Measurements from ENCODE around the gene ABO. TPM values are rescaled to one million over a fixed set of nuclear protein-coding genes. Genes with fewer than 3 reads are reported as not detected.

The ABO gene
- total and polyA plus RNA-seq, 10 of the 15 experiments (the other 5 are each of a cell fraction or from before 2014, with no cell fraction given), result 0.10 TPM; not detected in 9

DNA sequence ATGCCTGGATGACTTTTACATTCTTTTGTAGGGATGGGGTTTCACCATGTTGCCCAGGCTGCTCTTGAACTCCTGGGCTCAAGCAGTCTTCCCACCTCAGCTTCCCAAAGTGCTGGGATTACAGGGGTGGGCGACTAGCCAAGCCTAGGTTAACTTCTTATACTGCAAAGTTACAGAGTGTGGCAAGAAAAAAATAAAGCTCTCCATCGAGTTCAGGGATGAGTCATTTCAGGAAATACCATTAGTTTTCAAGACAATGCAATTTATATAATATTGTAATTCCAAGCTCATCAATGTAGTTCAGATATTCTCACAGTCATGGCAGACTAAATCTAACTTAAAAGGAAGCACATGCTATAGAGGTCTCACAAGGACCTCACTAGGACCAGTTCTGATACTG lies 11.5 kb upstream of the ABO start:
- intact Hi-C loops (cut with micrococcal nuclease; ENCODE audit: unreplicated experiment), result no loop called here
- H3K36me3 ChIP-seq (ENCODE audit: control insufficient read depth in 2 of 2, insufficient read depth in 2 of 2, low read length in 1 of 2), result no peaks in the 10 kb centered on the region
- FAIRE-seq (no peak), DNase-seq (ENCODE audit: low read depth, low spot score) (no peak), ATAC-seq (no peak)
- CTCF ChIA-PET, result interaction anchor here (1.2 to 1.4 kb wide), 2 partner anchors 97 to 105 kb away, joined by 3 to 4 read pairs; no protein-coding TSS in a partner anchor
- H3K9me3 ChIP-seq (replicated peaks; ENCODE audit: control insufficient read depth, insufficient read depth, low read length), result peaks cover 2% of the 10 kb centered on the region; the same call in 1 of the 3 replicates
- H3K79me2 ChIP-seq (ENCODE audit: control insufficient read depth, insufficient read depth, low read length), result no peaks in the 10 kb centered on the region
- H2AFZ ChIP-seq (ENCODE audit: control insufficient read depth, low read depth, low read length), result no peak overlapping the region
- in situ Hi-C loops (cut with MboI), result no loop called here
- SMC1A ChIA-PET (ENCODE audit: uncharacterized antibody, unreplicated experiment), result no interaction called here
- RAD21 ChIA-PET (ENCODE audit: unreplicated experiment), result no interaction called here
- H3K4me1 ChIP-seq (ENCODE audit: control insufficient read depth, insufficient read depth, low read length), result no peaks in the 10 kb centered on the region
- H3K4me2 ChIP-seq (ENCODE audit: control insufficient read depth, insufficient read depth), result no peak overlapping the region
- no peak overlapping the region for H3K27ac ChIP-seq (ENCODE audit: control insufficient read depth, insufficient read depth)
- POLR2A ChIA-PET, result no interaction called here
- WGBS (ENCODE audit: insufficient coverage, insufficient replicate concordance, low lambda C conversion rate, missing lambda C conversion rate), result 0% methylated on average over 2 of the region's 2 CpGs
- no peak overlapping the region for H3K9ac ChIP-seq (ENCODE audit: control insufficient read depth, insufficient read depth, low read length)
- no TSS peak for BruUV-seq (replicated peaks)
- no peaks in the 10 kb centered on the region for H3K27me3 ChIP-seq (replicated peaks in 1 of 2; ENCODE audit: control insufficient read depth in 2 of 2, insufficient read depth in 2 of 2, low read length in 1 of 2)
- no peaks in the 10 kb centered on the region for H4K20me1 ChIP-seq (ENCODE audit: control insufficient read depth, insufficient read depth)
- no peak overlapping the region for H3K4me3 ChIP-seq
- TF ChIP-seq SRF (IDR thresholded peaks at IDR 0.05; ENCODE audit: low read depth in 2 of 2, low read length in 2 of 2), result no peak
- TF ChIP-seq CREB1 (IDR thresholded peaks at IDR 0.05; ENCODE audit: low read depth), result no peak
- TF ChIP-seq RFX5 (IDR thresholded peaks at IDR 0.05; ENCODE audit: low read depth, low read length), result no peak
- TF ChIP-seq, protein P1, sequence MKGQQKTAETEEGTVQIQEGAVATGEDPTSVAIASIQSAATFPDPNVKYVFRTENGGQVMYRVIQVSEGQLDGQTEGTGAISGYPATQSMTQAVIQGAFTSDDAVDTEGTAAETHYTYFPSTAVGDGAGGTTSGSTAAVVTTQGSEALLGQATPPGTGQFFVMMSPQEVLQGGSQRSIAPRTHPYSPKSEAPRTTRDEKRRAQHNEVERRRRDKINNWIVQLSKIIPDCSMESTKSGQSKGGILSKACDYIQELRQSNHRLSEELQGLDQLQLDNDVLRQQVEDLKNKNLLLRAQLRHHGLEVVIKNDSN (IDR thresholded peaks at IDR 0.05; ENCODE audit: borderline replicate concordance, extremely low read length, insufficient read depth, low read depth, low read length), result no peak
- no peak for TF ChIP-seq BACH1 (IDR thresholded peaks at IDR 0.05; ENCODE audit: borderline replicate concordance)
- no peak for TF ChIP-seq E2F8 (IDR thresholded peaks at IDR 0.05; ENCODE audit: low read depth, partially characterized antibody)
- TF ChIP-seq, protein P2, sequence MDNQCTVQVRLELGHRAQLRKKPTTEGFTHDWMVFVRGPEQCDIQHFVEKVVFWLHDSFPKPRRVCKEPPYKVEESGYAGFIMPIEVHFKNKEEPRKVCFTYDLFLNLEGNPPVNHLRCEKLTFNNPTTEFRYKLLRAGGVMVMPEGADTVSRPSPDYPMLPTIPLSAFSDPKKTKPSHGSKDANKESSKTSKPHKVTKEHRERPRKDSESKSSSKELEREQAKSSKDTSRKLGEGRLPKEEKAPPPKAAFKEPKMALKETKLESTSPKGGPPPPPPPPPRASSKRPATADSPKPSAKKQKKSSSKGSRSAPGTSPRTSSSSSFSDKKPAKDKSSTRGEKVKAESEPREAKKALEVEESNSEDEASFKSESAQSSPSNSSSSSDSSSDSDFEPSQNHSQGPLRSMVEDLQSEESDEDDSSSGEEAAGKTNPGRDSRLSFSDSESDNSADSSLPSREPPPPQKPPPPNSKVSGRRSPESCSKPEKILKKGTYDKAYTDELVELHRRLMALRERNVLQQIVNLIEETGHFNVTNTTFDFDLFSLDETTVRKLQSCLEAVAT (IDR thresholded peaks at IDR 0.05), result no peak
- no peak for TF ChIP-seq RELA (IDR thresholded peaks at IDR 0.05; ENCODE audit: borderline replicate concordance, partially characterized antibody)
- no peak for TF ChIP-seq DPF2 (IDR thresholded peaks at IDR 0.05)
- no peak for TF ChIP-seq TBL1XR1 (IDR thresholded peaks at IDR 0.05; ENCODE audit: low read depth, low read length)
- TF ChIP-seq, protein P3, sequence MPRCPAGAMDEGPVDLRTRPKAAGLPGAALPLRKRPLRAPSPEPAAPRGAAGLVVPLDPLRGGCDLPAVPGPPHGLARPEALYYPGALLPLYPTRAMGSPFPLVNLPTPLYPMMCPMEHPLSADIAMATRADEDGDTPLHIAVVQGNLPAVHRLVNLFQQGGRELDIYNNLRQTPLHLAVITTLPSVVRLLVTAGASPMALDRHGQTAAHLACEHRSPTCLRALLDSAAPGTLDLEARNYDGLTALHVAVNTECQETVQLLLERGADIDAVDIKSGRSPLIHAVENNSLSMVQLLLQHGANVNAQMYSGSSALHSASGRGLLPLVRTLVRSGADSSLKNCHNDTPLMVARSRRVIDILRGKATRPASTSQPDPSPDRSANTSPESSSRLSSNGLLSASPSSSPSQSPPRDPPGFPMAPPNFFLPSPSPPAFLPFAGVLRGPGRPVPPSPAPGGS (IDR thresholded peaks at IDR 0.05; ENCODE audit: borderline replicate concordance, insufficient read depth, low read depth, low read length, poor library complexity, severe bottlenecking), result no peak
- no peak for TF ChIP-seq SIX5 (IDR thresholded peaks at IDR 0.05; ENCODE audit: low read depth, low read length, severe bottlenecking)
- no peak for TF ChIP-seq MYB (IDR thresholded peaks at IDR 0.05; ENCODE audit: borderline replicate concordance, low read depth, low read length)
- no peak for TF ChIP-seq JUNB (IDR thresholded peaks at IDR 0.05)
- no peak for TF ChIP-seq IKZF2 (IDR thresholded peaks at IDR 0.05)
- TF ChIP-seq ZNF622 (IDR thresholded peaks at IDR 0.05), result no peak
- TF ChIP-seq HDGF (IDR thresholded peaks at IDR 0.05), result no peak
- no peak for TF ChIP-seq TARDBP (IDR thresholded peaks at IDR 0.05; ENCODE audit: borderline replicate concordance)
- TF ChIP-seq CHD2 (IDR thresholded peaks at IDR 0.05; ENCODE audit: borderline replicate concordance, low read depth, low read length), result no peak

Data from GM12878 (cell line).